HepG2 (cell line): ENCODE data around the gene SMARCC1. TPM values are rescaled to one million over a fixed set of nuclear protein-coding genes. Genes with fewer than 3 reads are reported as not detected.

ENCODE experiments used
- BHLHE40 ChIP-seq: IDR thresholded peaks from 2 replicates; pipeline ENCODE4 v1.6.1; 2011; ENCODE audit warnings: low read length, improper control_type of control experiment
- DDIT3 ChIP-seq: sonication (generic); formaldehyde crosslinking; IDR thresholded peaks from 2 replicates; pipeline ENCODE4 v1.4.0; 2020; ENCODE audit warnings: mild to moderate bottlenecking, missing genetic modification reagents
- DNMT1 ChIP-seq: sonication (generic); formaldehyde crosslinking; IDR thresholded peaks from 2 replicates; pipeline ENCODE4 v1.5.1; 2020; ENCODE audit warnings: mild to moderate bottlenecking, missing genetic modification reagents
- ELF3 ChIP-seq: IDR thresholded peaks from 2 replicates; pipeline ENCODE4 v1.6.1; 2016; ENCODE audit warnings: missing genetic modification reagents, missing compliant biosample characterization
- GATAD1 ChIP-seq: IDR thresholded peaks from 2 replicates; pipeline ENCODE4 v1.6.1; 2016; ENCODE audit warnings: missing genetic modification reagents, missing compliant biosample characterization
- IRF2 ChIP-seq: IDR thresholded peaks from 2 replicates; pipeline ENCODE4 v1.6.1; 2018; ENCODE audit warnings: missing genetic modification reagents, missing compliant biosample characterization
- LCORL ChIP-seq, 2 experiments: fragments of 450-650 bp in 1 of 2; sonication (generic) in 1 of 2; formaldehyde crosslinking in 1 of 2; IDR thresholded peaks; 2 replicates each; pipeline versions ENCODE4 v1.5.0 to v1.6.1; 2017 to 2020; ENCODE audit warnings: antibody characterized with exemption in 1 of 2, missing genetic modification reagents in 1 of 2
- MAFK ChIP-seq, 2 experiments: IDR thresholded peaks in 1 of 2; conservative IDR thresholded peaks in 1 of 2; 2 replicates each; pipeline ENCODE4 v1.6.1; 2011; ENCODE audit warnings: improper control_type of control experiment in 2 of 2, low read length in 2 of 2
- MIER2 ChIP-seq: IDR thresholded peaks from 2 replicates; pipeline ENCODE4 v1.6.1; 2016; ENCODE audit warnings: missing biosample characterization, missing genetic modification reagents
- MNT ChIP-seq: fragments of 450-650 bp; IDR thresholded peaks from 2 replicates; pipeline ENCODE4 v1.6.1; 2016
- NFE2L1 ChIP-seq: sonication (generic); formaldehyde crosslinking; IDR thresholded peaks from 2 replicates; pipeline ENCODE4 v1.4.0; 2020; ENCODE audit warnings: missing genetic modification reagents, mild to moderate bottlenecking, borderline replicate concordance
- NR2C2 ChIP-seq: sonication (generic); formaldehyde crosslinking; IDR thresholded peaks from 2 replicates; pipeline ENCODE4 v1.4.0; 2020; ENCODE audit warnings: missing genetic modification reagents, mild to moderate bottlenecking, moderate library complexity, borderline replicate concordance
- RXRA ChIP-seq: sonication (generic); formaldehyde crosslinking; IDR thresholded peaks from 2 replicates; pipeline ENCODE4 v1.5.1; 2020; ENCODE audit warnings: missing genetic modification reagents
- RXRB ChIP-seq: IDR thresholded peaks from 2 replicates; pipeline ENCODE4 v1.6.1; 2016; ENCODE audit warnings: borderline replicate concordance, missing genetic modification reagents, missing compliant biosample characterization
- TEAD3 ChIP-seq: optimal IDR thresholded peaks from 2 replicates; pipeline ENCODE3; 2016; ENCODE audit warnings: borderline replicate concordance
- YEATS4 ChIP-seq: sonication (generic); formaldehyde crosslinking; IDR thresholded peaks from 2 replicates; pipeline ENCODE4 v1.4.0; 2020; ENCODE audit warnings: missing genetic modification reagents, borderline replicate concordance
- ZFY ChIP-seq: sonication (generic); formaldehyde crosslinking; IDR thresholded peaks from 2 replicates; pipeline ENCODE4 v1.4.0; 2020; ENCODE audit warnings: missing genetic modification reagents
- polyA plus RNA-seq, 8 experiments: library from polyadenylated mRNA; depleted of rRNA in 3 of 8; stranded (reverse) in 7 of 8; unstranded in 1 of 8; fragments of >200 nt; fragmentation: Illumina TruSeq in 4 of 8; extraction: Trizol in 4 of 8; gene quantifications; 2 replicates each; pipeline versions ENCODE4 v1.2.1 to v1.2.3, GENCODE V29; 2011 to 2016; ENCODE audit warnings: low read depth in 4 of 8, missing spikeins in 1 of 8, mixed read lengths in 1 of 8; ENCODE audit not compliant: insufficient read depth in 1 of 8
- total RNA-seq, 5 experiments: library from RNA; depleted of rRNA; stranded (reverse); fragments of >200 nt; fragmentation: Illumina TruSeq; extraction: Trizol; gene quantifications; 2 replicates each; pipeline ENCODE4 v1.2.3, GENCODE V29; 2016; ENCODE audit warnings: low read depth in 1 of 5

SMARCC1 gene
- total and polyA plus RNA-seq, 2 of the 13 experiments (the other 11 are each of a cell fraction or from before 2014, with no cell fraction given): 47.9 to 58.4 TPM

- TF ChIP-seq MIER2 (CRISPR knock-in tag) (no peak), DDIT3 (no peak), IRF2 (CRISPR knock-in tag) (peak; percentile 51; the same call in 1 of the 2 replicates), MAFK (conservative IDR thresholded peaks at IDR 0.05 in 1 of 2, IDR thresholded peaks at IDR 0.05 in 1 of 2; ENCODE audit: low read length in 2 of 2) (no peak), ZFY (CRISPR knock-in tag) (peak; percentile 100), LCORL (IDR thresholded peaks at IDR 0.05) (no peak), LCORL (CRISPR knock-in tag; IDR thresholded peaks at IDR 0.05) (no peak), DNMT1 (CRISPR knock-in tag) (peak; percentile 57; the same call in 1 of the 2 replicates), ELF3 (CRISPR knock-in tag) (peak; percentile 56), RXRB (CRISPR knock-in tag) (no peak), NFE2L1 (CRISPR knock-in tag) (no peak), YEATS4 (peak; percentile 98), NR2C2 (CRISPR knock-in tag) (peak; percentile 94), TEAD3 (CRISPR knock-in tag) (peak; percentile 38), RXRA (CRISPR knock-in tag) (peak; percentile 49; the same call in 1 of the 2 replicates), BHLHE40 (0 out of 2 replicates have a peak, but pooled peaks have one; percentile 40), MNT (no peak), GATAD1 (CRISPR knock-in tag) (peak; percentile 92)
Observed at GRCh38 chr3:47824541-47825473, 43.1 kb upstream of the SMARCC1 start (continued).
